Stomach (tissue), 9 donors: Measurements from ENCODE around the gene SEC14L6. TPM values are rescaled to one million over a fixed set of nuclear protein-coding genes. Genes with fewer than 3 reads are reported as not detected.
"Not testable (repeated sequence)": the region's sequence is repeated elsewhere in the genome, so short reads cannot be mapped to it uniquely, and the experiment has no call there.

Experiments
- DNase-seq, 2 donors: peaks; one replicate each; pipeline versions ENCODE4 v3.0.0 to v3.0.0-alpha.2; 2013 to 2019
- H3K27ac ChIP-seq, 5 donors: fragments of 200-600 bp in 4 of 5; sonication (generic) in 4 of 5; one replicate each; pipeline ENCODE4 v1.5.1; 2013 to 2019; ENCODE audit warnings: mild to moderate bottlenecking in 1 of 5, moderate library complexity in 1 of 5
- H3K27me3 ChIP-seq, 3 donors: fragments of 200-600 bp; sonication (generic); one replicate each; pipeline ENCODE4 v1.5.1; 2017 to 2019; ENCODE audit warnings: mixed run types in 1 of 3
- H3K36me3 ChIP-seq, 4 donors: fragments of 200-600 bp; sonication (generic); 1 replicate in 3 of 4; 2 replicates in 1 of 4; pipeline ENCODE4 v1.5.1; 2016 to 2019
- H3K4me1 ChIP-seq, 4 donors: fragments of 200-600 bp; sonication (generic); one replicate each; pipeline ENCODE4 v1.5.1; 2016 to 2019
- H3K4me3 ChIP-seq, 4 donors: fragments of 200-600 bp; sonication (generic) in 3 of 4; one replicate each; pipeline ENCODE4 v1.5.1; 2016 to 2019; ENCODE audit warnings: mild to moderate bottlenecking in 1 of 4
- H3K9me3 ChIP-seq, 4 donors: fragments of 200-600 bp; sonication (generic); one replicate each; pipeline ENCODE4 v1.5.1; 2016 to 2019
- EP300 ChIP-seq: sonication (generic); formaldehyde crosslinking; IDR thresholded peaks from one replicate; pipeline ENCODE4 v1.6.1; 2017; ENCODE audit warnings: antibody characterized with exemption
- POLR2A ChIP-seq, 4 donors: fragments of 450-650 bp; IDR thresholded peaks; one replicate each; pipeline ENCODE4 v1.6.1; 2016; ENCODE audit warnings: antibody characterized with exemption in 4 of 4, control low read depth in 2 of 4, mild to moderate bottlenecking in 1 of 4, moderate library complexity in 1 of 4
- POLR2AphosphoS5 ChIP-seq, 3 donors: sonication (generic); formaldehyde crosslinking; IDR thresholded peaks; one replicate each; pipeline ENCODE4 v1.6.1; 2016; ENCODE audit warnings: antibody characterized with exemption in 3 of 3
- WGBS, 5 donors: extraction: QIAGEN DNeasy Blood & Tissue Kit in 3 of 5; methylation state at CpG; one replicate each; pipeline versions ENCODE4 v1.1.5 to v1.1.7; 2013 to 2018; 5-methylcytosine and 5-hydroxymethylcytosine counted together
- intact Hi-C: fragments of 100-400 bp; cut with DNase I; formaldehyde crosslinking; loops from one replicate; pipeline ENCODE4 v1.15.1; 2023; ENCODE audit warnings: low total_unique reads
- polyA plus RNA-seq, 3 donors: library from polyadenylated mRNA; stranded (reverse); fragments of 200-250 nt; gene quantifications; one replicate each; pipeline ENCODE4 v1.2.3, GENCODE V29; 2013
- total RNA-seq, 5 donors: library from RNA; depleted of rRNA; stranded (reverse); fragments of >200 nt; gene quantifications; one replicate each; pipeline versions ENCODE4 v1.1.0 to v1.2.3, GENCODE V29; 2014 to 2016
- TF ChIP-seq, protein P1 (sequence below), 7 experiments: fragments of 450-650 bp in 4 of 7; fragments of 200-600 bp in 3 of 7; sonication (generic) in 3 of 7; IDR thresholded peaks; one replicate each; pipeline ENCODE4 v1.5.1; 2016 to 2019; ENCODE audit warnings: antibody characterized with exemption in 7 of 7, control low read depth in 2 of 7, mild to moderate bottlenecking in 1 of 7
- donor health status: healthy with polysubstance abuse.
- donor health status: Bipolar disorder and iron deficiency.
- donor health status: healthy.

The SEC14L6 gene
- total and polyA plus RNA-seq, 8 donors, result 0.58 to 1.4 (median 0.84) TPM; not detected in 4

DNA sequence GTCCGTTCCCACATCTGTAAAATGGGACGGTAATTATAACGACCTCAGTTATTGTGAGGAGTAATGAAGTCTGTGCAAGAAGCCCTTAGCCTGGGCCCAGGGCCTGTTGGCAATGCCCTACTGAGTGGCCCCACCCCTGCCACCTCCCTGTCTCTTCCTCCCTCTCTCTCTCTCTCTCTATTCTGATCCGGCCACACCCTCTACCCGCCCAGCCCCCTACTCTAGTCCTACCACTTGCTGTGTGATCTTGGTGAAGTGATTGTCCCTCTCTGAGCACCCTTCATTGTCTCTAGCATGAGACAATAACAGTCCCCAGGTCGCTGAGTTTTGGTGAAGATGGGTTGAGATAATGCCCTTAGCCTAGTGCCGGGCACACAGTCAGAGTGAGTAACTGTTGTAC is 7.4 kb upstream of the SEC14L6 start:
- intact Hi-C loops, result no loop called here
- Histone ChIP-seq H3K4me1 (no peaks in the 10 kb centered on the region), H3K36me3 (peaks cover 4 to 29% (median 23%) of the 10 kb centered on the region in 4 donors), H3K27ac (no peak overlapping the region), H3K4me3 (no peak overlapping the region), H3K9me3 (no peaks in the 10 kb centered on the region), H3K27me3 (no peaks in the 10 kb centered on the region)
- 82 to 88% (median 85%) methylated on average over 7 of the region's 7 CpGs for WGBS, 5 donors
- no peak for DNase-seq
- TF ChIP-seq POLR2AphosphoS5 (IDR thresholded peaks at IDR 0.05) (no peak), EP300 (no peak), POLR2A (IDR thresholded peaks at IDR 0.05) (no peak)
- TF ChIP-seq, protein P1, sequence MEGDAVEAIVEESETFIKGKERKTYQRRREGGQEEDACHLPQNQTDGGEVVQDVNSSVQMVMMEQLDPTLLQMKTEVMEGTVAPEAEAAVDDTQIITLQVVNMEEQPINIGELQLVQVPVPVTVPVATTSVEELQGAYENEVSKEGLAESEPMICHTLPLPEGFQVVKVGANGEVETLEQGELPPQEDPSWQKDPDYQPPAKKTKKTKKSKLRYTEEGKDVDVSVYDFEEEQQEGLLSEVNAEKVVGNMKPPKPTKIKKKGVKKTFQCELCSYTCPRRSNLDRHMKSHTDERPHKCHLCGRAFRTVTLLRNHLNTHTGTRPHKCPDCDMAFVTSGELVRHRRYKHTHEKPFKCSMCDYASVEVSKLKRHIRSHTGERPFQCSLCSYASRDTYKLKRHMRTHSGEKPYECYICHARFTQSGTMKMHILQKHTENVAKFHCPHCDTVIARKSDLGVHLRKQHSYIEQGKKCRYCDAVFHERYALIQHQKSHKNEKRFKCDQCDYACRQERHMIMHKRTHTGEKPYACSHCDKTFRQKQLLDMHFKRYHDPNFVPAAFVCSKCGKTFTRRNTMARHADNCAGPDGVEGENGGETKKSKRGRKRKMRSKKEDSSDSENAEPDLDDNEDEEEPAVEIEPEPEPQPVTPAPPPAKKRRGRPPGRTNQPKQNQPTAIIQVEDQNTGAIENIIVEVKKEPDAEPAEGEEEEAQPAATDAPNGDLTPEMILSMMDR (IDR thresholded peaks at IDR 0.05), result no peak

DNA sequence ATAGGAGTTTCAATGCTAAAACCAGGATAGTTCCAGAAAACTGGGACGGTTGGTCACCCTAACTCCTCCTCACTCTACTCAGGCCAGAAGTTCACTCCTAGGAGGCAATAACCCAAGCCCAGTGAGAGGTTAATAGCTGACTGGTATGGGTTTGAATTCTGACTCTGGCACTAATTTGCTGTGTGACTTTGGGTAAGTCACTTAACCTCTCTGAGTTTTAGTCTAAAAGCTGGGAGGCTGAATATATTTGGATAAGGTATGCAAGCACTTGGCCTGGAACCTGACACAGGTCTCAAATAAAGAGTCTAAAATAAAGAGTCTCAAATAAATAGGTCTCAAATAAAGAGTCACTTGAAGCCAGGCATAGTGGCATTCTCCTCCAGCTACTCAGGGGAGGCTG is 6.2 kb upstream of the SEC14L6 start:
- Histone ChIP-seq H3K36me3 (peaks cover 4 to 29% (median 23%) of the 10 kb centered on the region in 4 donors), H3K4me1 (no peaks in the 10 kb centered on the region), H3K27ac (no peak overlapping the region), H3K27me3 (no peaks in the 10 kb centered on the region), H3K9me3 (no peaks in the 10 kb centered on the region), H3K4me3 (no peak overlapping the region)
- TF ChIP-seq, protein P1 (IDR thresholded peaks at IDR 0.05), result no peak
- TF ChIP-seq POLR2A (IDR thresholded peaks at IDR 0.05), result no peak
- TF ChIP-seq POLR2AphosphoS5 (IDR thresholded peaks at IDR 0.05), result no peak
- TF ChIP-seq EP300, result no peak
- intact Hi-C loops, result no loop called here
- WGBS, 5 donors, result 0 to 88% (median 45%) methylated on average over 1 of the region's 1 CpG
- no peak for DNase-seq

DNA sequence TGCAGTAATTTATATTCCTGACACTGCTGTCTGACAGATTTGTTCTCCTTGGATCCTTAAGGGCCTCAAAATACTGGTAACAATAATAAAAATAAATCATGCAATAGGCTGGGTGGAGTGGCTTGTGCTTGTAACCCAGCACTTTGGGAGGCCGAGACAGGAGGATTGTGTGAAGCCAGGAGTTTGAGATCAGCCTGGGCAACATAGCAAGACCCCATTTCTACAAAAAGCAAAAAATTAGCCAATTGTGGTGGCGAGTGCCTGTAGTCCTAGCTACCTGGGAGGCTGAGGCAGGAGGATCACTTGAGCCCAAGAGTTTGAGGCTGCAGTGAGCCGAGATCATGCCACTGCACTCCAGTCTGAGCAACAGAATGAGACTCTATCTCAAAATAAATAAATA is 5.3 kb upstream of the SEC14L6 start:
- DNase-seq, H3K27me3 ChIP-seq, H3K9me3 ChIP-seq, H3K4me1 ChIP-seq, H3K27ac ChIP-seq, intact Hi-C loops, H3K4me3 ChIP-seq: not testable (repeated sequence)
- 90 to 95% (median 93%) methylated on average over 3 of the region's 3 CpGs for WGBS, 5 donors
- H3K36me3 ChIP-seq, result peaks cover 4 to 26% (median 23%) of the 10 kb centered on the region in 4 donors

DNA sequence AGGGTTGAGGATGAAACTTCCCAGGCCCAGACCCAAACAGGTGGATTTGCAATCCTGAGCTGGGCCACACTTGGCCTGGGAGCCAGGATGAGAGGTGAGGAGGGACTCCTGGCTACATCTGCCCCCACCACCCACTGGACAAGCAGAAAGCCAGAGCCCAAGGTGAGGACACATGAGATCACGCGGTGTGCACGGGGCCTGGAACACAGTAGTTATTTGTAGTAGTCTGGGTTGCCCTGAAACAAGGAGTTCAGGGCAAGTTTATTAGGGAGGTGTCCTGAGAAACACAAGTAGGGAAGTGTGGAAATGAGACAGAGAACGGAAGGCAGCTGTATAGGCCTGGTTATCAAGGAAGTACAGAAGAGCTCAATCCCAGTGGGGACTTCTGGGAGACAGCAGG is 647 bp upstream of the SEC14L6 start:
- 81 to 90% (median 89%) methylated on average over 4 of the region's 4 CpGs for WGBS, 5 donors
- TF ChIP-seq, protein P1 (IDR thresholded peaks at IDR 0.05), result no peak
- TF ChIP-seq POLR2AphosphoS5 (IDR thresholded peaks at IDR 0.05) (no peak), POLR2A (IDR thresholded peaks at IDR 0.05) (no peak), EP300 (no peak)
- H3K27me3 ChIP-seq, result peaks cover 0 to 30% (median 17%) of the 10 kb centered on the region in 3 donors
- DNase-seq, result no peak
- intact Hi-C loops, result no loop called here
- no peaks in the 10 kb centered on the region for H3K9me3 ChIP-seq
- no peak overlapping the region for H3K4me3 ChIP-seq
- H3K36me3 ChIP-seq, result no peaks in the 10 kb centered on the region
- H3K27ac ChIP-seq, result no peak overlapping the region
- peaks cover 5 to 9% (median 9%) of the 10 kb centered on the region in 4 donors for H3K4me1 ChIP-seq

DNA sequence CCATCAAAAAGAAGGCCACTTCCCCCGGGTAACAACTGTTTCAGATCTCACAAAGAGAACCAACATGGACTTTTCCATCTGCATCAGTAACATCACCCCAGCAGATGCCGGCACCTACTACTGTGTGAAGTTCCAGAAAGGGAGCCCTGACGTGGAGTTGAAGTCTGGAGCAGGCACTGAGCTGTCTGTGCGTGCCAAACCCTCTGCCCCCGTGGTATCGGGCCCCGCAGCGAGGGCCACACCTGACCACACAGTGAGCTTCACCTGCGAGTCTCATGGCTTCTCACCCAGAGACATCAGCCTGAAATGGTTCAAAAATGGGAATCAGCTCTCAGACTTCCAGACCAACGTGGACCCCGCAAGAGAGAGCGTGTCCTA is 3.7 kb downstream of the SEC14L6 start:
- no peak for DNase-seq
- Histone ChIP-seq H3K4me1 (peaks cover 11 to 19% (median 15%) of the 10 kb centered on the region in 4 donors), H3K27me3 (peaks cover 0 to 40% (median 23%) of the 10 kb centered on the region in 3 donors), H3K36me3 (no peaks in the 10 kb centered on the region), H3K27ac (peak overlapping the region in 1 of 5 donors; percentile 54), H3K9me3 (no peaks in the 10 kb centered on the region), H3K4me3 (peak overlapping the region; percentile 45 to 57 (median 48))
- WGBS, 5 donors, result 79 to 81% (median 81%) methylated on average over 12 of the region's 12 CpGs; no CpG with 5 or more reads in 1 of the 5 donors
- TF ChIP-seq, protein P1 (IDR thresholded peaks at IDR 0.05), result no peak
- TF ChIP-seq EP300 (no peak), POLR2AphosphoS5 (IDR thresholded peaks at IDR 0.05) (no peak), POLR2A (IDR thresholded peaks at IDR 0.05) (no peak)
- intact Hi-C loops, result no loop called here
